ENCODE data around the gene SLAMF8.

Gene SLAMF8

DNA sequence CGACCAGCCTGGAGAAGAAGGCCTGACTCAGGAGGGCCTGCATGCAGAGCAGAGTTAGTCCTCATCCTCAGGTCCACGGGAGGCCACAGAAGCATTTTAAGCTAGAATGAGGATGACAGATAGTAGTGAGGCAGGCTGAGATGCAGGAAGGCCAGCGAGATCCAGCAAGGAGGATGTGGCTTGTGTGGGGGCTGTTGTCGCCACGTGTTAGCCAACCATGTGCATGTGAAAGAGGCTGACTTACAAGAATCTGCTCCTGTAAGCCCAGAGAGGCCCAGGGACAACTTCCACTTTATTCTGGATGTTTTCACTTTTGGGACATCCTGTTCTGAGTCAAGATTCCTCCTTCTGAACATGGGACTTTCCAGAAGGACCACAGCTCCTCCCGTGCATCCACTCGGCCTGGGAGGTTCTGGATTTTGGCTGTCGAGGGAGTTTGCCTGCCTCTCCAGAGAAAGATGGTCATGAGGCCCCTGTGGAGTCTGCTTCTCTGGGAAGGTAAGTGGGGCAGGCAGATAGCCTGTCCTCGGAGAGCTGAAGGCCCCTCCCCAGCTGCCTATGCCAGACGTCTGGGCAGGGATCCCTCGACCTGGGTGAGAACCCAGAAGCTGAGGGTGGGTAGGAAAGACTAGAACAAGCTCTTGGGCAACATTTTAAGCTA is at the start of gene SLAMF8:
TSS of gene SLAMF8 (plus strand) at position 433 of the 661 bp plus-strand sequence. CDS start at position 459, 26 bp downstream.
- H3K27ac Mint-ChIP-seq: peak within 1 kb of the TSS; percentile 83
- H3K9me3 Mint-ChIP-seq (ENCODE audit: low read depth): no peaks in the 10 kb centered on the region
- H3K4me1 Mint-ChIP-seq (ENCODE audit: low read depth): peaks cover 55% of the 10 kb centered on the region
- H3K36me3 Mint-ChIP-seq: no peaks in the 10 kb centered on the region
- H3K4me3 Mint-ChIP-seq: peak within 1 kb of the TSS; percentile 64
- no peaks in the 10 kb centered on the region for H3K27me3 Mint-ChIP-seq

DNA sequence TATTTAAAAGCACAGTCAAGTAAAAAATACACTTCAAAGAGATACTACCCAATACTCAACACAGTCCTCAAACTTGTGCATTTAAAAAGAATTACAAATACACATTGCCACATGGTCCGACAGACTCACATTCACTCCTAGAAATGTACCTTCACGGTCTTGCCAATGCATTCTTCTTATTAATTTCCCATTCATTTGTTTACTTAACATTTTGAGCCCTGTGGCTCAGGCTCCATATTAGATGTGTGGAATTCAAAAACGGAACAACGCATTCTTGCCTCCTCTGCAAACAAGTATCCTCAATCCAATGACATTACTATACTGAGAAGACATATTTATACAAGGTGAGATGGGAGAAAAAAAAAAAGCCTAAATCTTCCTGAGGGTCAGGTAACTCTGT is 48.4 kb upstream of the SLAMF8 start:
- Mint-ChIP-seq H3K36me3 (no peaks in the 10 kb centered on the region), H3K9me3 (ENCODE audit: low read depth) (no peaks in the 10 kb centered on the region), H3K27ac (peak overlapping the region; percentile 30), H3K4me1 (ENCODE audit: low read depth) (peaks cover 14% of the 10 kb centered on the region), H3K27me3 (peaks cover under 1% of the 10 kb centered on the region), H3K4me3 (peak overlapping the region; percentile 35)

DNA sequence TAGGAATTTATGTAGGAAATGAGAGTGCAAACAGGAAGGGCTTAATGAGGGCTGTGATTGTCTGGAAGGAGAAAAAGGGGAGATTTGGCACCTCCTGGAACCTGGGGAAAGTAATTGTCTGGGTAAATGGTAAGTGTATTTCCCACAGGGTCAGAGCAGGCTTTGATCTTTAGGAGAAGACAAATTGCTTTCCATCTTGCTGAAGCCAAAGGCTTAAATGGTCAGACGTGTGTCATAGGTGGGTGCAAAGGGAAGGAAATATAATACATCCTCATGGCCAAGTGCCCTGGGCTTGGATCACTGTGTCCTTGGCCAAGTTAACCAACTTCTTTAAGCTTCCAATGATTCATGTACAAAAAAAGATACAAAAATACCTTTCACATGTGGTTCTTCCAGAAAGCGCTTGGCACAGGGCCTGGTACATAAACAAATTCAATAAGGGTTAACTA is 47.2 kb upstream of the SLAMF8 start:
- Mint-ChIP-seq H3K9me3 (ENCODE audit: low read depth) (no peaks in the 10 kb centered on the region), H3K27ac (no peak overlapping the region), H3K27me3 (no peaks in the 10 kb centered on the region), H3K36me3 (no peaks in the 10 kb centered on the region), H3K4me1 (ENCODE audit: low read depth) (peaks cover 19% of the 10 kb centered on the region), H3K4me3 (peak overlapping the region; percentile 82)

DNA sequence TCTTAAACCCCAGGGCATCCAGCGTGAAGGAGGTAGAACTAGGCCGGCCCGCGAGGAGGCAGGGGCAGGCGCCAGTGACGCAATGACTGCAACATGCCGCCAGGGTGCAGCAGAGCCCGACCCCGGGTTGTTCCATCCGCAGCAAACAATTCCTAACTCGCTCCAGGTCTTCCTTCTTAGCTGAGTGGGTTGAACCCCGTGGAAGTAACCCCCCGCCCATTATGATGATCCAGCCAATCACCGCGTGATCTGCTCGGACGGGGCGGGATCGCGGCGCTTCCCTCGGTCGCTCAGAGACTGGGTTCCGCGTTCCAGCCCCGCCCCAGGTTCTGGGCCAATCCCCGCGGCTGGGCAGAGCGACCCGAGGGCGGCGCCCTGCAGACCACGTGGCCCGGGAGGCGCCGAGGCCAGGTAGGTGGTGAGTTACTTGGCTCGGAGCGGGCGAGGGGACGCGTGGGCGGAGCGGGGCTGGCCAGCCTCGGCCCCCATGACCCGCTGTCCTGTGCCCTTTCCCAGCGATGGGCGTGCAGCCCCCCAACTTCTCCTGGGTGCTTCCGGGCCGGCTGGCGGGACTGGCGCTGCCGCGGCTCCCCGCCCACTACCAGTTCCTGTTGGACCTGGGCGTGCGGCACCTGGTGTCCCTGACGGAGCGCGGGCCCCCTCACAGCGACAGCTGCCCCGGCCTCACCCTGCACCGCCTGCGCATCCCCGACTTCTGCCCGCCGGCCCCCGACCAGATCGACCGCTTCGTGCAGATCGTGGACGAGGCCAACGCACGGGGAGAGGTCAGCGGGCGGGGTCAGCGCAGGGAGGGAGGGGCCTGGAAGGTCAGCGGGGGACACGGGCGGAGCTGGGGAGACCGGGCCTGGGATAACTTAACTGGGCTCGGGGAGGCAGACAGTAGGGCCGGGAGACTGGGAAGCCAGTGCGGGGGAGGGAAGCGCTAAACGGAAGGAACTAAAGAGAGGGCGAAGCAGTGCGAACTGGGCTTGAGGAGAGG is 45.8 kb upstream of the SLAMF8 start, which contains the start of gene DUSP23:
TSS of gene DUSP23 (plus strand) at position 380 of the 1,000 bp plus-strand sequence. CDS start at position 519, 139 bp downstream.
- Mint-ChIP-seq H3K9me3 (ENCODE audit: low read depth) (no peaks in the 10 kb centered on the region), H3K27ac (peak within 1 kb of the TSS; percentile 67), H3K4me3 (peak within 1 kb of the TSS; percentile 85), H3K27me3 (no peaks in the 10 kb centered on the region), H3K36me3 (no peaks in the 10 kb centered on the region), H3K4me1 (ENCODE audit: low read depth) (peaks cover 19% of the 10 kb centered on the region)

DNA sequence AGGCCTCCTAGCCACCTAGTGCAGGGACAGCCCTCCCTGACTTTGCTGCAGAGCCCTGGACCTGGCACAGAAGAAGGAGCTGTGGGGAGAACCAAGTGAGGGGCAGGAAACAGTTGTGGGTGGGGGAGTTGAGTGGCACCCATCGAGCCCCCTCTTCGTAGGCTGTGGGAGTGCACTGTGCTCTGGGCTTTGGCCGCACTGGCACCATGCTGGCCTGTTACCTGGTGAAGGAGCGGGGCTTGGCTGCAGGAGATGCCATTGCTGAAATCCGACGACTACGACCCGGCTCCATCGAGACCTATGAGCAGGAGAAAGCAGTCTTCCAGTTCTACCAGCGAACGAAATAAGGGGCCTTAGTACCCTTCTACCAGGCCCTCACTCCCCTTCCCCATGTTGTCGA is 44.7 kb upstream of the SLAMF8 start:
- Mint-ChIP-seq H3K9me3 (ENCODE audit: low read depth) (no peaks in the 10 kb centered on the region), H3K36me3 (no peaks in the 10 kb centered on the region), H3K27me3 (no peaks in the 10 kb centered on the region), H3K27ac (peak overlapping the region; percentile 41), H3K4me1 (ENCODE audit: low read depth) (peaks cover 19% of the 10 kb centered on the region), H3K4me3 (peak overlapping the region; percentile 85)

DNA sequence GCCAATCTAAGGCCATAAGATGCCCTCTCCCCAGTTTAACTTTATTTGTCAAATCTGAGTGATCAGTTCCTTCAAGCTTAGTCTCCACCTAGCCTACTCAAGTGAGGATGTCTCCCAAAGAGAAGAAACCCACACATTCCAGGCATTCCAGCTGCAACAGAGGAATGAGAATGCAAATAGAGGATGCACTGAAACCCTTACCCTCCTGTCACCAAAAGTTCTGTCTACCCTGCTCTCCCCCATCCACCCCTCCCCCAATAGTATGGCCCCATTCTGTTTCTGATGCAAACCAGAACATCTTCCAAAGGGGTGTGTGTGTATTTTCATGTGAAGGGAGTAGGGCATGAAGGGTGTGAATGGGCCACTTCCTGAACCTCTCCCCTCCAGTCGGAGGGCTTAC is 42.9 kb upstream of the SLAMF8 start:
- no peak overlapping the region for H3K27ac Mint-ChIP-seq
- H3K9me3 Mint-ChIP-seq (ENCODE audit: low read depth): no peaks in the 10 kb centered on the region
- H3K4me3 Mint-ChIP-seq: no peak overlapping the region
- no peaks in the 10 kb centered on the region for H3K36me3 Mint-ChIP-seq
- no peaks in the 10 kb centered on the region for H3K27me3 Mint-ChIP-seq
- peaks cover 19% of the 10 kb centered on the region for H3K4me1 Mint-ChIP-seq (ENCODE audit: low read depth)

DNA sequence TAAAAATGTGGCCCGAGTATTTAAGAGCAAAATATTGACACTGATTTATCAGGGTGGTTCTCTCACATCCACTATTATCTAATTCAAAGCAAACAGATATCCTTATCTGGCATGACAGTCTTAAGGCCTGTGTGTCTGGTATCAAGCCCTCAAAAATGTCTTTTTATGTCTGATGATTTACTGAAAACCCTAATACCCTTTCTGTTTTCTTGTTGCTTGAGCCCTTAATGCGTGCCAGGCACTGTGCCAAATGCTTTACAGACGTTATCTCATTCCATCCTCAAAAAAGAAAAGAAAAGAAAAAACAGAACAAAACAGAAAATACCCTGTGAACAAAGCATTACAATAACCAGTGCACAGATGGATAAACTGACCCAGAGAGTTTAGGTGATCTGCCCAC is 40.2 kb upstream of the SLAMF8 start:
- H3K9me3 Mint-ChIP-seq (ENCODE audit: low read depth): no peaks in the 10 kb centered on the region

DNA sequence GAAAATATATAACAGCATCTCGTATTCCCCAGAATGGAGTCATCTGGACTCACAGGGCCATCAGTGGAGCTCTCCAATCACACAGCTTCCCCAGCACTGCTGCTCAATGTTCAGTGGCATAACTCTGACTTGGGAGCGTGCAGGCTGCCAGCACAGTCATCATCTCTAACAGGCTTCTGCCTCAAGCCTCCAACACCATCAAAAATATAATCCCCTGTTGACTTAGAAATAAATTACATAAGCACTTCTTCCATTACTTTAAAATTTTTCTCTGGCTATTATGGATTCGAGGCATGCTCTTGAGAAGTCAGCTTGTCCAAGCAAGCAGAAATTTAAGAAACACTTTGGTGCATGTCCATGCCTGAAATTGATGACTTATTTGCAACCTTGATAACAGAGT is 39.7 kb upstream of the SLAMF8 start:
- H3K36me3 Mint-ChIP-seq: no peaks in the 10 kb centered on the region
- peaks cover 4% of the 10 kb centered on the region for H3K27me3 Mint-ChIP-seq
- H3K4me1 Mint-ChIP-seq (ENCODE audit: low read depth): peaks cover 5% of the 10 kb centered on the region
- no peak overlapping the region for H3K4me3 Mint-ChIP-seq
- H3K27ac Mint-ChIP-seq: no peak overlapping the region
- H3K9me3 Mint-ChIP-seq (ENCODE audit: low read depth): no peaks in the 10 kb centered on the region

More for the DNA sequence above, 40.2 kb upstream of the SLAMF8 start:
- Mint-ChIP-seq H3K4me3 (no peak overlapping the region), H3K27ac (no peak overlapping the region), H3K4me1 (ENCODE audit: low read depth) (peaks cover 8% of the 10 kb centered on the region), H3K27me3 (peaks cover 1% of the 10 kb centered on the region), H3K36me3 (no peaks in the 10 kb centered on the region)

DNA sequence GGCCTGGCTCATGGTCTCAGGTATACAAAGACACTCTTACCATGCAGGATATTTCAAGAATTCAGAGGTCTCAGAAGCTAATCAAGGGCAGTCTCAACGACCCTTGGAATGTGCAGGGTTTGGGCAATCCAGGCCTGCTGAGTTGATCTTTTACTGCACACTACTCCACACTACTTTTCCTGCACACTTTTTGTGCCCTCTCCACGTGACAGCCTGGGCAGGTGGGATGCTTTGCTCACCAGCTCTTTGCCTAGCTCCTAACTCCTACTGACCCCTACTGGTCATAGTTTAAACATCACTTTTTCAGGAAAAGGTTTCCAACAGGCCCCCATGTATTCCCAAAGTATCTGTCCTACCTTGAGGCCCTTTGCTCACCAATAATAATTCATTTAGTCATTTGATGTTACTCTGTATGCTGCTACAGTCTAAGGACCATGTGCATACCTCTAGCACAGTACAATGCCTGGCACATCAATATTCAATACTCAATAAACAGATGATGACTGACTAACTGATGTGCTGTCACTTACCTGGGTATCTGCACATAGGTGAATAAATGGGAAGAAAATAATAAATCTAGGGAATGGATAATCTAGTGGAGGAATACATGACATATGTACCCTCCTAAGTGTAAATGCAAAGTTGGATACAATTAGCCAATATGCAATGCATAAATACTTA is 36.3 kb upstream of the SLAMF8 start:
- Mint-ChIP-seq H3K27me3 (peaks cover 6% of the 10 kb centered on the region), H3K4me3 (no peak overlapping the region), H3K27ac (no peak overlapping the region), H3K36me3 (no peaks in the 10 kb centered on the region), H3K9me3 (ENCODE audit: low read depth) (no peaks in the 10 kb centered on the region), H3K4me1 (ENCODE audit: low read depth) (no peaks in the 10 kb centered on the region)

DNA sequence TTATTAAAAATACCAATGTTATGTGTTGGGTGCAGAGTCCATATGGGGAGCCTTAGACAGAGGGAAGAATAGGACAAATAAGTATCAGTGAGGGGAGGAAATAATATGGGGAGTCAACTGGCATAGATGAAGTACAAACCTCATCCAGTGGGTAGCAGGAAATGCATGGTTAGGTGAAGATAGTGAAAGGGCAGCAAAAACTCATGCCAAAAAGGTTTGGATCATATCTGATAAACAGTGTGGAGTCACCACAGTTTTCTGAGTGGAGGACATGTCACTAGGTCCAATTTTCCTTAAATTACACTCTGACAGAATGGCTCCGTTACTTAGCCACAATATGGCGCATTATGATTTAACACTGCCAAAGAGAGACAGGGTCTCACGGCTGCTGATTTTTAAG is 35.6 kb upstream of the SLAMF8 start:
- no peaks in the 10 kb centered on the region for H3K9me3 Mint-ChIP-seq (ENCODE audit: low read depth)
- H3K27ac Mint-ChIP-seq: no peak overlapping the region
- no peaks in the 10 kb centered on the region for H3K36me3 Mint-ChIP-seq
- H3K27me3 Mint-ChIP-seq: peaks cover 6% of the 10 kb centered on the region
- no peak overlapping the region for H3K4me3 Mint-ChIP-seq
- H3K4me1 Mint-ChIP-seq (ENCODE audit: low read depth): no peaks in the 10 kb centered on the region

DNA sequence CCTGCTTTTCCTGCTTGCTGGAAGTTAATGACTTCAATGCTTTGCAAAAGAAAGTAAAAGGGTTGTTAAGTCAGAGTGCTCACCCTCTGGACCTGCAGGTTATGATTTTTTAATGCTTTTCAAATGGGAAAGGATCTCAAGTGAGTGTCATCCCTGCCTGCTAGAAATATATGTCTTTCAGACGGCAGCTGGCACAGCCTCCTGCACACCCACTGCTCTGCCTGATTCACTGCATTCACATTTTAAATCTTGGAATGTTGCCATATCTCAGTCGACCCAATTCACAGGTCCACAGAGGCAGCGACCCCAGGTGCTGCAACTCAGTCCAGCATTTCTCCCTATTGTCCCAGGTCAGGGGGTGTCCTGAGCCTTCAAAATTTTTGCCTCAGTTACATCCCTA is 35.2 kb upstream of the SLAMF8 start:
- H3K27me3 Mint-ChIP-seq: peaks cover 6% of the 10 kb centered on the region

DNA sequence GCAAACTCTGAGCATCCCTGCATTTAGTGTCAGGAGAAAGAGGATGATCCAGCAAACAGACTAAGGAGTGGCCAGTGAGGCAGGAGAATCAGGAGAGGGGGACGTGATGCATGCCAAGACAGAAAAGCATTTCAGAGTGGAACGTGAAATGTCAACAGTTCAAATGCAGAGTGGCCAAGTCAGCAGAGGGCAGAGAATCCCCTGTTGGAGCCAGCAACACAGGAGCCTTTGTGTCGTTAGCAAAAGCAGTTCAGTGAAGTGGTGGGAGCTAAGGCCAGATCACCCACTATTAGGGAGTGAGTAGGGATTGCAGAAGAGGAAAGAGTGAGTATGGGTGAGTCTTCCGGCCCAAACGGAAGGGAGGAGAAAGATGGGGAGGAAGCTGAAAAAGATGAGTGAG is 31.1 kb upstream of the SLAMF8 start:
- Mint-ChIP-seq H3K36me3 (no peaks in the 10 kb centered on the region), H3K4me3 (no peak overlapping the region), H3K27me3 (peaks cover 6% of the 10 kb centered on the region), H3K9me3 (ENCODE audit: low read depth) (no peaks in the 10 kb centered on the region), H3K27ac (no peak overlapping the region), H3K4me1 (ENCODE audit: low read depth) (peaks cover 17% of the 10 kb centered on the region)

More for the DNA sequence above, 35.2 kb upstream of the SLAMF8 start:
- Mint-ChIP-seq H3K9me3 (ENCODE audit: low read depth) (no peaks in the 10 kb centered on the region), H3K4me3 (no peak overlapping the region), H3K36me3 (no peaks in the 10 kb centered on the region), H3K4me1 (ENCODE audit: low read depth) (no peaks in the 10 kb centered on the region), H3K27ac (no peak overlapping the region)

DNA sequence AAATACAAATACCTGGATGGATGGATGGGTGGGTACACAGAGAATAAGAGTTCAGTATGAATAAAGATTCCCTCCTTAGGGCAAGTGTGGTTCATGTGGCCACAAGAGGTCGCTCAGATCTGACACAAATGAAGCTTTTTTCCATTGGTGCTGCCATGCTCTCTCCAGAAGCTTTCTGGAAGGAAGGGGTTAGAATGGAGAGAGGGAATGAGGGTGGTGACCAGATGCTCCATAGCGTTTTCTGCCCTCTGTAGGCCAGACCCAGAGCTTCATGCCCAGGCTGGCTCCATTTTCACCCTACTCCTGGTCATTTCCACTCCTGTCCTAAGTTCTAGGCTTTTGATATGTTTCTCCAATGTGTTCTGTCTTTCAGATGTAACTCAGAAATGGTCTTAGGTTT is 27.8 kb upstream of the SLAMF8 start:
- no peaks in the 10 kb centered on the region for H3K9me3 Mint-ChIP-seq (ENCODE audit: low read depth)
- H3K27ac Mint-ChIP-seq: no peak overlapping the region
- no peaks in the 10 kb centered on the region for H3K27me3 Mint-ChIP-seq

DNA sequence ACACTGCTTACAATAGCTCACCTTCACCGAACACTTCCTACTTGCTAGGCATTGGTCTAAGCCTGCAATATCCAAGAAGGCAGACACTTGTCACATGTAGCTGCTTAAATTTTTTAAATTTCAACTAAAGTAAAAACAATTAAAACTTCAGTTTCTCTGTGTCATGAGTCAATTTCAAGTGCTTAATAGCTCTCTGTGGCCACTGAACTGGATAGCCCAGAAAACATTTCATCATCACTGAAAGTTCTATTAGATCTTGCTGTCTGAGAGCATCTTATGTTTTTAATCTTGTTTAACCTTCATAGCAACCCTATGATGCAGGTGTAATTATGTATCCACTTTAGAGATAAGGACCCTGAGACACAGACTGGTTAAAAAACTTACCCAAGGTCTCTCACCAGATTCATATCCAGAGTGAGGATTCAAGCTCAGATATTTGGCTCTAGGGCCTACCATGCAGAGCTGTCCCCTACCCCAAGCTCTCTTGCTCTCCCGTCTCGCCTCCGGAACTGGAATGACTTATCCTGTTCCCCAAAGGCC is 27.2 kb upstream of the SLAMF8 start:
- H3K4me3 Mint-ChIP-seq: no peak overlapping the region
- no peaks in the 10 kb centered on the region for H3K36me3 Mint-ChIP-seq
- H3K27me3 Mint-ChIP-seq: no peaks in the 10 kb centered on the region
- no peaks in the 10 kb centered on the region for H3K9me3 Mint-ChIP-seq (ENCODE audit: low read depth)
- H3K27ac Mint-ChIP-seq: no peak overlapping the region
- H3K4me1 Mint-ChIP-seq (ENCODE audit: low read depth): peaks cover 23% of the 10 kb centered on the region

More for the DNA sequence above, 27.8 kb upstream of the SLAMF8 start:
- Mint-ChIP-seq H3K4me3 (no peak overlapping the region), H3K36me3 (no peaks in the 10 kb centered on the region), H3K4me1 (ENCODE audit: low read depth) (peaks cover 23% of the 10 kb centered on the region)
